Measurements from ENCODE around the gene CD3G. TPM values are rescaled to one million over a fixed set of nuclear protein-coding genes. Genes with fewer than 3 reads are reported as not detected.

Gene CD3G
- total and polyA plus RNA-seq, 12 donors: 0.03 to 1.3 (median 0.61) TPM; not detected in 1

GRCh38 chr11:118313242-118313641 lies 30.9 kb upstream of the CD3G start:
- no peak overlapping the region for H3K27ac ChIP-seq
- peaks cover 0 to 9% of the 10 kb centered on the region in 2 donors for H3K4me1 ChIP-seq (replicated peaks in 1 of 2)
- no peaks in the 10 kb centered on the region for H3K9me3 ChIP-seq (replicated peaks in 1 of 3)
- 31 to 53% (median 38%) methylated on average over 4 of the region's 4 CpGs for WGBS, 4 donors
- H3K27me3 ChIP-seq: peaks cover 18% of the 10 kb centered on the region
- TF ChIP-seq CTCF (IDR thresholded peaks at IDR 0.05) (no peak), POLR2A (IDR thresholded peaks at IDR 0.05) (no peak)
- no peak for DNase-seq
- H3K36me3 ChIP-seq (replicated peaks in 1 of 2): no peaks in the 10 kb centered on the region
- H3K4me3 ChIP-seq: no peak overlapping the region
- intact Hi-C loops (cut with DNase I): no loop called here

GRCh38 chr11:118314988-118315411 lies 29.1 kb upstream of the CD3G start:
- intact Hi-C loops (cut with DNase I): no loop called here
- Histone ChIP-seq H3K4me1 (replicated peaks in 1 of 2) (peaks cover 0 to 9% of the 10 kb centered on the region in 2 donors), H3K9me3 (replicated peaks in 1 of 3) (no peaks in the 10 kb centered on the region), H3K36me3 (replicated peaks in 1 of 2) (no peaks in the 10 kb centered on the region), H3K4me3 (no peak overlapping the region), H3K27ac (no peak overlapping the region), H3K27me3 (peaks cover 18% of the 10 kb centered on the region)
- TF ChIP-seq POLR2A (IDR thresholded peaks at IDR 0.05) (no peak), CTCF (IDR thresholded peaks at IDR 0.05) (no peak)
- DNase-seq: no peak
- WGBS, 4 donors: 51 to 65% (median 57%) methylated on average over 7 of the region's 7 CpGs

- Histone ChIP-seq H3K9me3 (replicated peaks in 1 of 3) (no peaks in the 10 kb centered on the region), H3K4me3 (no peak overlapping the region), H3K4me1 (replicated peaks in 1 of 2) (peaks cover 0 to 9% of the 10 kb centered on the region in 2 donors), H3K27ac (no peak overlapping the region), H3K27me3 (peaks cover 12% of the 10 kb centered on the region), H3K36me3 (replicated peaks in 1 of 2) (no peaks in the 10 kb centered on the region)
- no peak for TF ChIP-seq CTCF (IDR thresholded peaks at IDR 0.05)
- TF ChIP-seq POLR2A (IDR thresholded peaks at IDR 0.05): no peak
- intact Hi-C loops (cut with DNase I): no loop called here
- DNase-seq: no peak
- 72 to 81% (median 78%) methylated on average over 4 of the region's 4 CpGs for WGBS, 4 donors
Measured at GRCh38 chr11:118318124-118318523, 26.0 kb upstream of the CD3G start.

- TF ChIP-seq CTCF (IDR thresholded peaks at IDR 0.05): no peak
- TF ChIP-seq POLR2A (IDR thresholded peaks at IDR 0.05): no peak
- intact Hi-C loops (cut with DNase I): no loop called here
- H3K4me1 ChIP-seq (replicated peaks in 1 of 2): peaks cover 0 to 9% of the 10 kb centered on the region in 2 donors
- H3K27ac ChIP-seq: no peak overlapping the region
- peaks cover 6% of the 10 kb centered on the region for H3K27me3 ChIP-seq
- H3K36me3 ChIP-seq (replicated peaks in 1 of 2): no peaks in the 10 kb centered on the region
- no peaks in the 10 kb centered on the region for H3K9me3 ChIP-seq (replicated peaks in 1 of 3)
- no peak overlapping the region for H3K4me3 ChIP-seq
- no peak for DNase-seq
- WGBS, 4 donors: 73 to 78% (median 74%) methylated on average over 11 of the region's 11 CpGs
Measured at GRCh38 chr11:118318581-118319336, 25.4 kb upstream of the CD3G start.

All from adrenal gland (tissue), 12 donors.